Astrocyte (in vitro differentiated cells and primary cell): ENCODE results near the gene MYO16.

Source experiments
- CTCF ChIP-seq: IDR thresholded peaks from 2 replicates; pipeline ENCODE4 v1.5.1; 2011; ENCODE audit warnings: low read depth, mild to moderate bottlenecking, inconsistent platforms, low read length, moderate library complexity; ENCODE audit not compliant: insufficient read depth
- EZH2 ChIP-seq: IDR thresholded peaks from 2 replicates; pipeline ENCODE4 v1.6.1; 2012; ENCODE audit warnings: mild to moderate bottlenecking, low read length, inconsistent platforms; ENCODE audit not compliant: insufficient read depth

- TF ChIP-seq EZH2 = no peak
- TF ChIP-seq CTCF = no peak
Measured at GRCh38 chr13:108878732-108879131, 249.3 kb downstream of the MYO16 start.
